Activated T-helper 1 cell treated with Interleukin-2 at 50 U/mL for 16 hours (primary cell): ENCODE data around the gene SEZ6L.
A peak's percentile ranks its signal among the peaks of the same experiment; 100 is the strongest.

Source experiments
- DNase-seq: peaks from one replicate; pipeline ENCODE4 v3.0.0-alpha.2; 2020; ENCODE audit warnings: low read depth

SEZ6L gene

DNA sequence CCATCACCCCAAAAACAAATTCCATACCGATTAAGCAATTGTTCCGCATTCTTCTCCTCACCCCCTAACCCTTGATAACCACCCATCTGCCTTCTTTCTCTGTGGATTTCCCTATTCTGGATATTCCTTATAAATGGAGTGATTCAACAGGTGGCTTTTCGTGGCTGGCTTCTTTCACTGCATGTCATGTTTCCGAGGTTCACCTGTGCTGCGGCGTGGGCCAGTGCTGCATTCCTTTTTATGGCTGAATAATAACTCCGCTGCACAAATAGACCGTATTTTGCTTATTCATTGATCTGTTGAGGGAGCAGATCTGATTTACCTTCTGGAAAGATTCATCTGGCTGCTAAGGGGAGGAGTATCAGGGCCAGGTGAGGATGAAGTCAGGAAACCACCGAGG is 165.0 kb downstream of the SEZ6L start:
- no peak for DNase-seq

DNA sequence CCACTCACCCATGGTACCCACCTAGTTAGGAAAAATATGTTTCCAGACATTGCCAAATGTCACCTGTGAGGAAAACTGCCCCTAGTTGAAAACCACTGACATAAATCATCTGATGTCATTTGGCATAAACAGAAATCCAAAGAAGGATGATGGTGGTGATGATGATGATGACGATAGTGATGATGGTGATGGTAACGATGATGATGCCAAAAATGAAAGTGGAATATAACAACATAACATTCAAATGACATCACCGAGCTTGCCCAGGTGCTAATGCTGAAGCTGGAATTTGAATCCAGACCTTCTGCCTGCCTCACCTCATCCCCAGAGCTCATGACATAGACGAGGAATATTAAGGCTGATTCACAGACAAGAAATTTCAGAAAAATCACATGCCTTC is 167.5 kb downstream of the SEZ6L start:
- DNase-seq: no peak

DNA sequence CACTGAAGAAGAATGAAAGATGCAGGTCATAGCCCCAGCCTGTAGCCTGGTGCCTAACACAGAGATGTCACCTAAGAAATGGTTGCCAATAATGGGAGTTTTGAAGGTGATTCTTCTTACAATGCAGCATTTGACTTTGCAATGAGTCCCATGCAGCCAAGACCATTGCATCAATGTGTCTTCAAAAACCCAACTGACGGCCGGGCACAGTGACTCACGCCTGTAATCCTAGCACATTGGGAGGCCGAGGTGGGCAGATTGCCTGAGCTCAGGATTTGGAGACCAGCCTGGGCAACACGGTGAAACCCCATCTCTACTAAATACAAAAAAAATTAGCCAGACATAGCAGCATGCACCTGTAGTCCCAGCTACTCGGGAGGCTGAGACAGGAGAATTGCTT is 170.5 kb downstream of the SEZ6L start:
- no peak for DNase-seq

DNA sequence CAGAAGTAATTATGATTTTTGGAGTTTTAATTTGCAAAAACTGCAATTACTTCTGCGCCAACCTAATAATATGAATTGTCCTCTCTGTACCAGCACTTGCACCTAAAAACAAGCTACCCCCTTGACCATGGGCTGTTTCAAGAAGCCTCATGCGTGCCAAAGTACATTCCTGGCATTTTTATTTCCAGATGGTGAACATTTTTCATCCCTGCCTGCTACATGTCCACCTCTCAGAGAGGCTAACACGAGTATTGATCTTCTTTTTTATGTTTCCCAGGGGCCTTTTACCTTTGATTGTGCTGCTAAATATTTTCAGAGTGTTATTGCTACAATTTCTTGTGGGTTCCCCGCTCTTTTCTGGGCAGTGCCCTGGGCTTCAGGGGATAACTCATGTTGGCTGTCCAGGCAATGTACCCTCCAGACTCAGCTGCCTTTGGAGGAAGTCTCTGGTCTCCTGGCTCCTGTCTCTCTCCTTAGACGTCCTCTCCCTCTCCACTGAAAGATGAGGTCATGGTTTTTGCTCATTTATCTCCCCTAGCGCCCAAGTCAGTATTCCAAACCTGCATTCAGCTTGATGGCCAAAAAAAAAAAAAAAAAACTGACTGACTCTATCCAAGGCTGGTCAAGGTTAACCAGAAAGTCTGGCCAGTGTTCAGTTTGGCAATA is 173.6 kb downstream of the SEZ6L start:
- DNase-seq: no peak

DNA sequence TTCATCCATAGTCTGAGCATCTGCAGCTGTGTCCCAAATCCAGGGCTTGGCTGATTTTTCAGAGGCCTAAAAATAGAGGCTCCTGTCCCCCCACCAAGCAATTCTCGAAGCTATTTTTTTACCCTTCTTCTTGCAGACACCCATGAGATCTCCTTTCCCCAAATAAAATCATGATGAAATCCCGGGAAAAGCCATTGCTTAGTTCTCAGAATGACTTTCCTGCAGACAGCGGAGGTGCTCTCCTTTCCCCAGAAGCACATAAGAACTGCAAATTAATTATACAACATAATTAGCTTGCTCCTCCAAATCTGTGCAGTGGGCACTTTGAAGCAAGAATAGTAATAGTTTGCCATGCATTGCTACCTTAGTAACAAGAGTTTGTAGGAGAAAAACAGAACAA is 176.2 kb downstream of the SEZ6L start:
- DNase-seq: no peak

DNA sequence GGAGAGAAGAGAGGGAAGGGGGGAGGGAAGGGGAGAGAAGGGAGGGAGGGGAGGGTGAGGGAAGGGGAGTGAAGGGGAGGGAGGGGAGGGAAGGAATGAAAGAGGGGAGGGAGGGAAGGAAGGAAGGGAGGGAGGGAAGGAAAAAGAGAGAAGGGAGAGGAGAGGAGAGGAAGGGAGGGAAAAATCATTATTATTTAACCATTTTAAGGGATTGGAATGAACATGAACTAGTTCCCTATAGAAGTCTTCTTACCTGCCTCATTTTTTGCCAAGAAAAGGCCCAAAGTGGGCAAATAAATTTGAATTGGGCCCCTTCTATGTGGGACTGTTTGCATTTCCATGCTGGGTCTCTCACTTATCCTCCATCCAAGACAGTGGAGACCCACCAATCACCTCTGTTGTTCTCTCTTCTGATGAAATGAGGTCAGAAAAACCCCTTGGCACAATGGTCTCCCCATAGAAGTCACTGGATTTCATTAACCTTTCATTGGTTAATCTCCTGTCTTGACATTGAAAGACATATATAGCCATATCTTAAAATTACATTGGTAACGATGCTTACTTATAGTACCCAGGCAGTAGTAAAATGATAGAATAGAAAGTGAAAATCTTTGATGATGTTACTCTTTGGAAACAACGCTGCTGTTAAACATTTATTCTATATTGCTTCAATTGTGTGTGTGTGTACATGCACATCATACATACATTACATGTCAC is 179.7 kb downstream of the SEZ6L start:
- no peak for DNase-seq

DNA sequence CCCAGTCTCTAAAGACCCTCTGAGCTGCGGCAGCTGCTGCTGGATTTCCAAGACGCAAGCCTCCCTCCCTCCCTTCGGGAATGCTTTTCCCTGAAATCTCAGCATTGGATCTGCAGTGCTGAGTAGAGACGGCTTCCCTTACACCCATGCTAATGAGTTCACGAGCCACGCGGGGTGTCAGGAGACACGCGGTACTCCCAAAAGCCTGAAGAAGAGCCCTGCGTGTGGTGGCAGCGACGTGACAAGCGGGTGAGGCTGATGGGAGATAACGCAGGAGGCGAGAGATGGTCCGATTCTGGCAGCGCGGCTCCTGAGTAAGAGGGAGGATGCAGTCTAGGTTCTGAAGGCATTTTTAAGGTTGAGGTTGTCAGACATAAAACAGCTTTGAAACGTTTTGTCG is 185.4 kb downstream of the SEZ6L start:
- no peak for DNase-seq

DNA sequence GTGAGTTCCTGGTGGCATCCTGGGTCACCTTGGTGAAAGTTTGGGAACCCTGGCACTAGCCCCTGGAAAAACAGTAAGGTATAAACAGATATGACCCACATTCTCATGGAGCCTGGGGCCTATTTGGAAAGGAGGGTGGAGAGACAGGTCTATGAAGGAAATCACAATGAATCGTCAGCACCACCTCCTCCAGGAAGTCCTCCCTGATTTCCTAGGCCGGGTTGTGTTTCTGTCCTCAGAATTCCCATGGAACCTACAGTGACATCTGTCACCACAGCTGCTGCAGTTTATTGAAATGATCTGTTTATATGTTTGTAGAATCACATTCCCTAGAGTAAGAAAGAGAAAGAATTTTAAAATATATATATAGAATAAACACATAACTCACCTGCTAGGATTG is 188.0 kb downstream of the SEZ6L start:
- no peak for DNase-seq

DNA sequence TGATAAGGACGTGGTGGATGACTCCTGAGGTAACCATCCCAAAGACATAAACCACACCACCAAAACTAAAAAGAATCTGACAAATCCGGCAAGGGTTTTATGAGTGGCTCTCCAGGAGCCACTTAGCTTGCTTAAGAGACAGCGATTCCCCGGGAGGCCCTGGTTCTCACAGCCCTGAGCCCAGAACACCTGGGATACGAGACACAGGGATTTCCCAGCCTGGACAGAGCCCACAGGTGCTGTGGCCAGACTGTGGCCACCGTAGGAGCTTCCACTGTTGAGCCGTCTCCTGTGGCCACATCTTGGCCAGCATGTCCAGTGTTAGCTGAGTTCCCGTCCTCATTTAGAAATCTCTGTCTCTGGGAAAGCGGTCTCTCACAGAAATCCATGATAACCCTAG is 188.6 kb downstream of the SEZ6L start:
- DNase-seq: no peak

DNA sequence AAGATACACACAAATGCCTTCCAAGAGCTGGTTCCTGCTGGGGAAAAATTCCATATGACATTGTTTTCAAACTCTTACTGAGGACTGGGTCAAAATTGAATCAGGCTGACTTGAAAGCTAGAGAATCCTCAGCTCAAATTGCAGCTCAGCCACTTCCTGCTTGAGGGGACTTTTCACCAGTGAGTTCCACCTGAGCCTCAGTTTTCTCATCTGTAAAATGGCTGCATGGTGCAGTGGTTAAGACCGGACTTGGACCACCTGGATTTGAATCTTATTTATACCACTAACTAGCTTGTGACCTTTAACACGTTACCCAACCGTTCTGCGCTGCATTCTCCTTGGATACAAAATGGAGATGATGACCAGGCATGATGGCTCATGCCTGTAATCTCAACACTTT is 189.9 kb downstream of the SEZ6L start:
- no peak for DNase-seq

DNA sequence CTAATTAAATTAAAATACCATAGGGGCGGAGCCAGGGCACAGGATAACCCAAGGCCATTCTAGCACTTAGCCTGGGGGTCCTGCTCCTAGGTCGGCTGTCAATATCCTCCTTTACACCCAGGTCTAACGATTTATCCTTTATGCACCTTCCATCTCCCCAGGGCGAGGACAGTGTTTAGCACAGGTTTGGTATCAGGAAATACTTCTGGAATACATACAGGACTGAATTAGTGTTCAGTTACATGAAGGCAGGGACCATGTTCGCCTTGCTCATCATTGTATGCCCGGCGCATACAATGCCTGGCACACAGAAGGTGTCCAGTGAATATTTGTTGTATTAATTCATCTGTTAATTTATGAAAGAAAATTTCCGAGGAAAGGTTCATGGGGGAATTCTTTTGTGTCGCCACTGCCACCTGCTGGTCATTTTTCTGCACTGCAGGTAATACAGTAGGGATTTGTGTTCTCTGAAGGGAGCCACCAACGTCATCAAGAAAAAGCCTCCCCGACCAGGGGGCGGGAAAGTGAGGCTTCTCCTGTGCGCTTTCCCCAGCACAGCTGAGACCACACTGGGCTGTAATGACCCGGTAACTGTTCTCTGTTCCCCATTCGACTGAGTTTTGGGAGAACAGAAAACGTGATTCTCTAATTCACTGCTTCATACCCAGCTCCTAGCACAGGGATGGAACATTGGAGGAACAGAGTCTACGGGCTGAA is 191.1 kb downstream of the SEZ6L start:
- DNase-seq: peak; percentile 31

DNA sequence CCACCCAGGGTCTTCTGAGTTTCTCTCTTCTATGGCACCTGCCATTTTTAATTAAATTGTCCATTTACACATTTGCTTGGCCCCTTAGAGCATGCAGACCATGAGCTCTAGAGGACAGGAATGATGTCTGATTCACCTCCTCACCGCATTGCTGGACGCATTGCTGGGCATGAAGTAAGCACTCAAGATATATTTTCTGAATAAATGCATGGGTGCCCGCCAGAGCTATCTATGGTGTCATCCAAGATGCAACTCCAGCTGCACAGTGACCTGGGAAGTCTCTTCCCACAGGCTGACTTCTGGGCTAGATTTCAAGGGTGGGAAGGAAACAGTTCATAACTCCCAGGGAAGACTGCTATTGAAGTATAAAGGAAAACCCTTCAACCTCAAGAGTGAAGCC is 193.2 kb downstream of the SEZ6L start:
- no peak for DNase-seq

DNA sequence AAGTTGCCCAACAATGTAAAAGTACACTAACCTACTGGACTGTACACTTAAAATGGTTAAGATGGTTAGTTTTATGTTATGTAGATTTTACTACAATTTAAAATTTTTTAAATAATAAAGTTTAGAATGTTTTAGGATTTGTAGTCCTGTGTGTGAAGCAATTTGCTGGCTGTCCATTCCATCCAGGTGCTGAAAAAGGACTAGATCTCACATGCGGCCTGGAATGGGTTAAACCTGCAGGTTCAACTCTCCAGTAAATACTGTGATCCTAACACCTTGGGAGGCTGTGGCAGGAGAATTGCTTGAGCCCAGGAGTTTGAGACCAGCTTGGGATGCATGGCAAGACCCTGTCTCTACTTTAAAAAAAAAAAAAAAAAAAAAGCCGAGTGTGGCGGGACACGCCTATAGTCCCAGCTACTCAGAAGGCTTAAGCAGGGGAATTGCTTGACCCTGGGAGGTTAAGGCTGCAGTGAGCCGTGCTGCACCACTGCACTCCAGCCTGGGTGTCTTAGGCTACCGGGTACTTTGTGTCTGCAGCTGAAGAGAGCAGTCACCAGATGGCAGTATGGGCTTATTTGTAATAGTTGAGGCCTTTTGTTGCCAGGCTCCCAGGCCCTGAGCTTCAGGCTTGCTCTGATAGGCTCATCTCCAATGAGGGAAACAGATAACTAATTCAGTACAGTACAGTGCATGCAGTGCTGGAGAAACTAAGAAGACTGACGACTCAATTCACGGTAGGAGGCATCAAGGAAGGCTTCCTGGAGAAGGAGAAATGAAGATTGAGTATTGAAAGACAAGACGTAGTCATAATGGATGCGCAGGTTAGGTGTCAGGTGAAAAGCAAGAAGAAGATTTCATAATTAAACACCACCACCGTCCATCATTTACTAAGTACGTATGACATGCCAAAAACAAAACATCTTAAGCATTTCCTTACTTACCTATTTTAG is 195.1 kb downstream of the SEZ6L start:
- DNase-seq: peak; percentile 1

DNA sequence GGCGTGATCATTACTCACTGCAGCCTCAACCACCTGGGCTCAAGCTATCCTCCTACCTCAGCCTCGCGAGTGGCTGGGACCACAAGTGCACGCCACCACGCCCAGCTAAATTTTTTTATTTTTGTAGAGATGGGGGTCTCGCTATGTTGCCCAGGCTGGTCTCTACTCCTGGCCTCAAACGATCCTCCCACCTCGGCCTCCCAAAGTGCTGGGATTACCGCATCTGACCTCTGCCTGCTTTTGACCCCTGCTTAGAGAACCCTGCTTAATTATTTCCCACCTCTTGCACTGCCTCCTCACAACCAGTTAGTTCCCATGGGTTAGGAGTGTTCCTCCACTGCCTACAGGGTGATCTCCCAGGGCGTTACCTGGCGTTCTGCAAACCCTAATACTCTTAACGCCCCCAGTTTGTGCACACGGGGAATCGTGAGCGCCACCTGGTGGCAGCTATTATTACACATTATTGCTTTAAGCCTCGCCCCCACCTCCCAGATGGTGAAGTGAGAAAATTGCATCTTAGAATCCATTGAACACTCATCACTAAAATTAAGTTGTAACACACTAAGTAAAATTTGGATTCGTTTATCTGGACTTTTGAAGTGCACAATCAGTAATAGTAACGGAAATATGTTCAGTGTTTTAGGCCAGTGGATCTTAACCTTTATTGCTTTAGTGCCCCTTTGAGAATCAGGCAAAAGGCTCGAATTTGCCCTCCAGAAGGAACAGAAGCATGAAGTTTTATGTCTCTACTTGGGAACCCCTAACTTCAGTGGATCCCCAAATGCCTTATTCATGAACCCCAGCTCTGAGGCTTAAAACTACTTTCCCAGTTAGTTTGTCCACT is 198.4 kb downstream of the SEZ6L start:
- DNase-seq: peak; percentile 29

DNA sequence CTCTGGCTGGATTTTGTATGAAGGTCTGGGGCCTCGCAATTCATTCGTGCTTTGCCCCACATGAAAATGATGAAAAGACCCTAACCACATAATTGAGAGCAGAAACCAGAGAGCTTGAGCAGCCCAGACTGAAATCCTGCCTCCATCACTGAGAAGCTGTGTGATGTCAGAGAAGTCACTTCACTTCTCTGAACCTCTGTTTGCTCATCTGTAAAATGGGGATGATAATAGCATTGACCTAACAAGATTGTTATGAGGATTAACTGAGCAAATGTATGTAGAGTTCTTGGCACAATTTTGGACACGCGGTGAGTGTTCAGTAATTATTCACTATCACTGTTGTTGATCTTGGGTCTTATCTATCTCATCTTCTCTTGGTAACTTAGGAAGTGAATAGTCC is 203.6 kb downstream of the SEZ6L start:
- DNase-seq: no peak

DNA sequence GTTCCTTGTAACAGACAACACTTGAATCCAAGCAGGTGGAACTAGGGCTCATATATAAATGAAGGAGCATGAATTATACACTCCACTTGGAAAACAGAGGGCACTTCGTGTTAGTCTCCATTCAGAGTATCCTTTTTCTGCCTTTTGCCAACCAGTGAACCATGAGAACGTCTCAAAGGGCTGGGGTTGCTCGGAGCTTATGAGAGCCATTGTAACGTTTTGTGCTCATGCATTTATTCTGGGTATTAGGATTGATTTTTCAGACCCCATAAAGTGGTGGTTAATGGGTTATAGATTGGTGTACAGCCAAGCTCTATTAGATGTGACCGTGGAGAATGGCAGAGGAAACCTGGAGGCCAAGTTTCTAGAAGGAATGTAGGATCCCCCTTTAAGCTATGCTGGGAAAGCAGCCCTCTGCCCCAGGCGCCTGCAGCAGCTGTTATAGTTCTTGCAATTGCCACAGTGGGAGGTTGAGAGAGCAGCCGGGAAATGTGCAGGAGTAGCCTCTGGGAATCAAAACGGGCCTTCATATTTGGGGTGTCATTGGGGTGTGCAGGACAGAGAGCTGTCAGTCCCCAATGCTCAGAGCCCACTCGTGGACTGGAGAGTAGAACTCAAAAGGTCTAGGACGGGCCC is 205.2 kb downstream of the SEZ6L start:
- DNase-seq: no peak

DNA sequence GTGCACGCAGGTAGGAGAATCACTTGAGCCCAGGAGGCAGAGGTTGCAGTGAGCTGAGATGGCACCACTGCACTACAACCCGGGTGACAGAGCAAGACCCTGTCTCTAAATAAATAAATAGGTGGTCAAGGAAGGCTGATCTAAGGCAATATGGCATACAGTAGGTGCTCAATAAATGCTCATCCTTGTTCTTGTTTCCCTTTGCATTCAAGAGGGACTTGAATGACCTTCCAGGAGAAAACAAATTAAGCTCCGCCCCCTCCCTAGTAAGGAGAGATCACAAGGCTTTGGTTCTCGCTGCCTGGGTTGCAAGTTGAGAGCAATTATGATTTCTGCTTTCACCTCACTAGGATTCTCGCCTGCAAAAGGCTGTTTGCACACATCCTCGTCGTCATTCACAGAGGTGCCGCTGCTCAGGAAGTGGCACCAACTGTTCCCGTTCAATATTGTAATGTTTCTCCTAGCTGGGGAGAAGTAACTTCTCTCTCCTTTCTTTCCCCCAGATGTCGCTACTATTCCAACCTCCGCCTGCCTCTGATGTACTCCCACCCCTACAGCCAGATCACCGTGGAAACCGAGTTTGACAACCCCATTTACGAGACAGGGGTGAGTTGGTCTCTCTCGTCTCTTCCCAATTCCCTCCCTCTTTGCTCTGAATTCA is 208.0 kb downstream of the SEZ6L start:
- DNase-seq: no peak

DNA sequence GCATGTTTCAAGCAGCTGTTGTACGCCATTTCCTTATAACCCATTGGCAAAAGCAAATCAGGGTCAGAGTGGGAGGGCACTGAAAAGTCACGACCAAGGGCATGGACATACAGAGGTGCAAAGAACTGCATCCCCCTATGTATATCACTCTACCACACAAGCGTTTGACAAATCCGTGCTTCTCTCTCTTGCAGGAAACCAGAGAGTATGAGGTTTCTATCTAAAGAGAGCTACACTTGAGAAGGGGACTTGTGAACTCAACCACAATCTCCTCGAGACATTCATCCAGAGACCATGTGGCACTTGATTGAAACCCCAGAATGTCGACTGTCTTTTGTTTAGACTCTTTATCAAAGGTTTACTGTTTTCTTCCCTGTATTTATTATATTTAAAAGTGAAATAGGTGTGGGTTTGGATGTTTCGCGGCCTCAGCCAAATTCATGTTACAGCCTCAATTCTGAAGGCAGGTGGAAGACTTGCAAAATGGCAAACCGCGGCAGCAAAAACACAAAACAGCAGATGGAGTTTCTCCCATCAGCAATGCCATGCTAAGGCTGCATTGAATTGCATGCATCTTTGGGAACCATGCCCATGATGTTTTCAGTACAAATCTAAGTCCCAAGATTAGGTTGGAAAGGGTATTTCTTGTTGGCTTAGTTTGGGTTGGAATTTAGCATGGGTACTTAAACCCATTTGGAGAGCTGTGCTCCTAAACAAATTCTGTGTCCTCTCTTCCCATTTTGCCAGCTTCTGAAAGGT is 211.0 kb downstream of the SEZ6L start:
- no peak for DNase-seq

DNA sequence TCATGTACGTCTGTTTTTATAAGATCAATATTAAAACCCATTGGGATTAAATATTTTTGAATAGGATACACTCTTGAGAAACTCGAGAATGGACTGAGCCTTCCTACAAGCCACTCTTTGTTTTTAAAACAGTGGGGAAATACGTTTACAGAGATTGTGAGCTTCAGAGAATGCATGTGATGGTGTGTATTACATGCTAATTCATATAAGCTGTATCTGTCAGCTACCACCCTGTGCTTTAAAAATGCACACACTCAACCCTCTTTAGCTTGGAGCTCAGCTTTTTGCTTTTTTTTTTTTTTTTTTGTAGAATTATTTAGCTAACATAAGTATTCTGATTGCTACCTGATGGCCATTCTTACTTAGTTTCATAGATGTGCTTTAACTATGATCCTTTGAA is 213.5 kb downstream of the SEZ6L start:
- DNase-seq: no peak
